HG03460 (cell line): ENCODE results near the gene VAV3.

Source experiments
- ATAC-seq: cut with Tn5 transposase; IDR thresholded peaks from one replicate; pipeline ENCODE4 v1.9.1; 2021; ENCODE audit not compliant: unreplicated experiment

Gene VAV3

DNA sequence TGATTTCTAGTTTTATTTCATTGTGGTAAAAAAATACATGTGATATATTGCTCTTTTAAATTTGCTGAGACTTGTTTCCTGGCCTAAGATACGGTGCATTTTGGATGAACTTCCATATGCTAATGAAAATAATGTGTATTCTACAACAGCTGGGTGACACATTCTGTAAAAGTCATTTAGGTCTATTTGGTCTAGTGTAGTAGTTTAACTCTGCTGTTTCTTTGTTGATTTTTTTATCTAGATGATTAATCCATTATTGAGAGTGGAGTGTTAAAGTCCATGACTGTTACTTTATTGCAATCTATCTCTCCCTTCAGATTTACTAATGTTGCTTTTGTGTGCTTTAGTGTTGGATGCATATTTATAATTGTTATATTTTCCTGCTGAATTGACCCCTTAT is 161.4 kb downstream of the VAV3 start:
- ATAC-seq: no peak

GRCh38 chr1:107802654-107803053 is 162.3 kb downstream of the VAV3 start:
- ATAC-seq: no peak

DNA sequence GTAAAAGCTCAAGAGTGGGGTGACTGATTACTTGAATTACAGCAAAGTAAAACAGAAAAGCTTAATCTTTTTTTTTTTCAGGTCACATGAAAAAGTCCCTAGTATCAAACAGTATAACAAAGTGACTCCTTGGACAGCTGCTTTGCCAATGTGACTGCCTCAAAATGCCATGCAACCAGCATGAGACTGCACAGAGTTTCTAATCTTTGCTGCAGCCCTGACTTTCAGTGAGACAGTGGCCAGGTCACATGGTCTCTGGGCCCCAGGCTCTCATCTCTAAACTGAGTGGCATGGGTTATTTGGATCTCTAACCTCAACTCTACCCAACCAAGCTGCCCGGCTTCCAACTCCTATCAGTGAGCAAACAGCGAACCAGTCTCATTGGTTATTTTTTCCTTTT is 169.0 kb downstream of the VAV3 start:
- ATAC-seq: no peak

GRCh38 chr1:107795441-107795840 is 169.5 kb downstream of the VAV3 start:
- ATAC-seq: no peak

DNA sequence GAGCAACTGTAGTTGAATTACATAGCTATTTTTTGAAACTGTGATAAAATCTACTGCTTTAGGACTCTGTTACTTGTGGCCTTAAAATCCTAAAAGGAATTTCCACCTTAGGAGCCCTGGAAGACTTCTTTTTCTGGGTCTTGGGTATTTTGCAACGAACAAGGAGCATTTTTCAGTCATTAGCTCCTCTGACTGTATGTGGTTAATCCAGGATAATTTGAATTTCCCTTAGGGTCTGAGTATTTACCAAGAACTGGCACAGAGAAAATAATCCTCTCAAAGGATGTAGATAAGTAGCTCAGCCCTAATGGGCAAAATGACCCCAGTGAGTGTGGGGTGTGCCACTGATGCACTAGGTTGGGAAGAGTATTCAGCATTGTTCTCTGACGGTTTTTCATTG is 170.4 kb downstream of the VAV3 start:
- ATAC-seq: no peak

GRCh38 chr1:107793896-107794453 is 171.0 kb downstream of the VAV3 start:
- no peak for ATAC-seq

DNA sequence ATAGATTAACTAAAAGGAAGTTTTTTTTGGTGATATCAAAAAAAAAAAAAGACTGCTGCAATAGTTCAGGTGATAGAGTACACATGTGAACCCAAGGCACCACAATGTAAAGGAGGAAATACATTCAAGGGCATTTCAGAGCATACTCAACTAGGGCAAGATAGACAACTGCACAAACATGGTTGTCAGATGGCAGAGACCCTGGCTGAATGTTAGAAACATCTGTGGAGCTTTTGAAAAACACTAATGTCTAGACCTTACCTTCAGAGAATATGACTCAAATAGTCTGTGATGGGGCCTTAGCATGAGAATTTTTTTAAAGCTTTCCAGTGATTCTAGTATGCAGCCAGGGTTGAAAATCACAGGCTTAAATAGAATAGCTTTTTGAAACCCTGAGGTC is 173.6 kb downstream of the VAV3 start:
- ATAC-seq: no peak

DNA sequence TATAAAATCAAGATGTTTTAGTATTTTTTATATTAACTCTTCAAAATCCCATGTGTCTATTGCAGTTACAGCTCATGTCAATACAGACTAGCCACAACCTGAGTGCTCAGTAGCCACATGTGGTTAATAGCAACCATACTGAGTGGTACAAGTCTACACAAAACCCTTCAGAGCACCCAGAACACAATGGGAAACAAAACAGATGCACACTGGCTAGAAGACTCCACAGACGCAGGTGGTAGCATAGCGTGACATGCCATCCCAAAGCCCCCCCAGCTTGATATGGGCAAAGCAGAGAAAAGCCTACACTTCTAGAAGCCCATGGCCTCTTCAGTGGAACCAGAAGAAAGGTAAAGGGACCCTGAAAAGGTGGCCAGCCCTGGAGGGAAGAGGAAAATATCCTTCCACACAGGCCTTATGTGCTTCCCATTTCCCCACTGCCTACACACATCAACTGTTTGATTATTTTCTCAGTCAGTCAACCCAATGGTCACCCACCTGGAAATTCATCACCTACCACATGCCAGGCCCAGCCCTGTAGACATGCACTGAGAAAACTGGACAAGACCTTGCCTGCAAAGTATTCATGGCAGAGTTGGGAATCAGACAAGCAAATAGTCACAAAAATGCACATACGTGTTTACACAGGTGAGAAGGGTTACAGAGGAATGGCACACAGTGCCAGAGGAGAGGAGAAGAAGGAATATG is 175.0 kb downstream of the VAV3 start:
- ATAC-seq: no peak

GRCh38 chr1:107788206-107789202 is 176.5 kb downstream of the VAV3 start:
- ATAC-seq: no peak

- ATAC-seq: no peak
Measured at GRCh38 chr1:107787299-107787698, 177.7 kb downstream of the VAV3 start.

DNA sequence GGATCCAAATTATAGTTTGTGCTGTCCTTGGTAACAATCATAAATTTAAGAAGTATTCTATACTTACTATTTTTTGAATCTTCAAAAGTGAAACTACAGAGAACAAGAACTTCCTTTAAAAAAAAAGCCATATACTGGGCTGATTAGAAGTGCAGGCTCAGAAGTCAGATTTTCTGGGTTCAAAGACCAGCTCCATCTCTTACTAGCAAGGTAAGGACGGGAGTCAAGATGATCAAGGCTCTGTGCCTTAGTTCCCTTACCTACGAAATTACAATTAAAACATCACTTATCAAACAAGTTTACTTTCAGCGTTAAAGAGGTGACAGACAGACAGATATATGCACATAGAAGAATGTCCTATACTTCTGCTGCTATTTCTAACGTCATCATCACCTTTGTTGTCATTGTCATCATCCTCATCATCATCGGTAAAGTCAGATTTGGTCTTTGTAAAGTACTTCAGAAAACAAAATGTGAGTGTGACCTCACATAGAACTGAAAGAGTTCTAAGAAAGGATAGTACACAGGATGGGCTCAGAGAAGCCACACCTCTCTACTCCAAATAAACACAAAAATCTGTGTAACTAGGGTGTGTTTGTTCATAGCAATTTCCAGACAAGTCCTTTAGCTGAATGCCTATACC is 178.7 kb downstream of the VAV3 start:
- no peak for ATAC-seq

DNA sequence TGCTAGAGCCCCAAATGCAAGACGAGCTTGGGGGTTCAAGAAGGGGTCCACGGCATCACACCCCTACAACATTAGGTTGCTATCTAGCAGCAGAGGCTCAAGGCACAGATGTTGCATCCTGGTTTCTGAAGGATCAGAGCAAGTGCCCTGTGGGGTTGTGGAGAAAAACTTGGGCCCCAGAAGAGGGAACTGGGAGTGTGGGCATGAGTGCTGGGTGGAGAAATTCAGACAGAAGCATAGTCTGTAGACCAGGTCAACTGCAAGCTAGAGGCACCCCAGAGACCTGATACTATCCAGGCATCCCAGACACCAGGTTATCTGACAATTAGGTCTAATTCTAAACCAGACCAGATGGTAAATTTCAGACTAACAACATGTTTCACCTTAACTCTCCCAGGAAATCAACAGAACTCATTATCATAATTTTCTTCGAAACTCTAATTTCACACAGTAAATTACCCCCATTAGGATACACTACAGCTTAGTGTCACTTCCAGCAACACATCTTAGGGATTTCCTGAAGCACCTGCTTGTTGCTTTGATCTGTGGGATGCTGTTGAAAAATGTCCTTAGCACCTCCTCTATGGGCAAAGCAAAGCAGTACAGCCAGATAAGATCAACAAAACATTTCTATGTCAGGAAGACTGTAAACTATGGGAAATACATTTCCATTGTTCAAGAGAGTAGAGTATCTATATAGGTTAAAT is 179.3 kb downstream of the VAV3 start:
- no peak for ATAC-seq

DNA sequence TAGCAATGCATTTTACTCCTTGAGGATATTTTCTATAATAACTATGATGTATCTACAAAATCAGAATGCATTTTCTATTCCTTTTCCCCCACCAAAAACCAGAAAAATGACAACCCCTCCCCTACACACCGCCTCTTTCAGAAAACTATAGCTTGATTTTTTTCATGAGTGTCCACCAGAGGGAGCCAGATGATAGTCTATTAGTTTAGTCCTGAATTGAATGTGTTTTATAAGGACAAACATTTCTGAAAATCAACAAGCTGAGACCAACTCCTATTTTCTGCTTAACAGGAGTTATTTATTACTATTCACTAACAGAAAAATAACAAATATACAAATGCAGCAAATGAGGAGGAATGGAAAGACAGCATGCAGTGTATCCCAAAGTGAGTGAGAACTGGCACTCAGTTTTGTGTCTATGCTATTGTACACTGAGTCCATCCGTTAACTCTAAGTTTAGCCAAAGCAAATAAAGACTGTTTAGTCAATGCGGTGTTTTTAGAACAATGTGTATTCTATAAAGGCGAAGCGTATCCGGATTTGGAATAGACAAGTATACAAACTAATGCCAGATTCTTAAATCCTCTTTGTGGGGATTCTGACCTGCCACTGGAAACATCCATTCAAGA is 182.6 kb downstream of the VAV3 start:
- ATAC-seq: no peak

GRCh38 chr1:107781245-107781644 is 183.7 kb downstream of the VAV3 start:
- no peak for ATAC-seq

DNA sequence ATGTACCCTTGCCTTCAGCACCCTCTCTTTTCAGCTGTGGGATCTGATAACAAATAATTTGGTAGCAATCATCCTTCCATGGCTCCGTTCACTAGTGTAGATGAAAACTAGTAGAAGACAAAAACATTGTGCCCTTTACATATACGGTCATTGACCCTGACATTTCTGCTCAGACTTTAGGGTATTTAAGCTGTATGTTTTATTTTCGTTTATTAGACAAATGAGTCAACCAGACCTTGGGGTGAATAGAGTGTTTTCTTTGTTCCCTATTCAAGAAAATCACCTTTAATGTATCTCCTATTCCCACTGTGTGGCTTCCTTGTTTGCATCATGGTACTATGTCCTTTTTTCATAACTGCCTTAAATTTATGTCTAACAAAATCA is 187.3 kb downstream of the VAV3 start:
- ATAC-seq: peak; percentile 15

GRCh38 chr1:107776900-107777663 is 187.9 kb downstream of the VAV3 start:
- ATAC-seq: peak; percentile 90

DNA sequence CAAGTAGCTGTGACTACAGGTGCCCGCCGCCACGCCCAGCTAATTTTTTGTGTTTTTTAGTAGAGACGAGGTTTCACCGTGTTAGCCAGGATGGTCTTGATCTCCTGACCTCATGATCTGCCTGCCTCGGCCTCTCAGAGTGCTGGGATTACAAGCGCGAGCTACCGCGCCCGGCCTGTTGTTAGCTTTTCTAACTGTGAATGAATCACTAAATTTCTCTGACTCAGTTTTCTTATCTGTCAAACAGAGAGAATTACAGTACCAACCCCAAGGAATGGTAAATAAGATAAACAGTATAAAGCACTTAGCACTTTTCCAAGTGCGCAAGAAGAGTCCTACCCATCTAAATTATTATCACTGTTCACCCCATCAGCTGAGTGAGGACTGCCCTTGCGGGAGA is 193.6 kb downstream of the VAV3 start:
- no peak for ATAC-seq

GRCh38 chr1:107767156-107767582 is 197.8 kb downstream of the VAV3 start:
- no peak for ATAC-seq

- ATAC-seq: no peak
Measured at GRCh38 chr1:107766533-107766932, 198.4 kb downstream of the VAV3 start.
